K562 (cell line): ENCODE results near the gene PHKG1. TPM values are rescaled to one million over a fixed set of nuclear protein-coding genes. Genes with fewer than 3 reads are reported as not detected.
A peak's percentile ranks its signal among the peaks of the same experiment; 100 is the strongest.

Experiments used
- BRF2 ChIP-seq: IDR thresholded peaks from 3 replicates; pipeline ENCODE4 v1.6.1; 2011; ENCODE audit warnings: borderline replicate concordance, mild to moderate bottlenecking; ENCODE audit not compliant: insufficient read length, insufficient read depth
- CSDE1 ChIP-seq, 2 experiments: fragments of 450-650 bp; IDR thresholded peaks; 2 replicates each; pipeline ENCODE4 v1.6.1; 2016; ENCODE audit warnings: mild to moderate bottlenecking in 1 of 2
- ELK1 ChIP-seq: sonication (generic); formaldehyde crosslinking; IDR thresholded peaks from 2 replicates; pipeline ENCODE4 v1.8.1; 2022; ENCODE audit warnings: missing genetic modification reagents
- HDAC1 ChIP-seq, 2 experiments: fragments of 450-650 bp; IDR thresholded peaks; 2 replicates each; pipeline ENCODE4 v1.6.1; 2016 to 2017; ENCODE audit warnings: inconsistent platforms in 1 of 2, mild to moderate bottlenecking in 1 of 2, moderate library complexity in 1 of 2
- KDM2B ChIP-seq: fragments of 250-450 bp; sonication (Bioruptor Pico); IDR thresholded peaks from 2 replicates; pipeline ENCODE4 v1.8.0; 2021; ENCODE audit warnings: mild to moderate bottlenecking, moderate library complexity
- MGA ChIP-seq: fragments of 450-650 bp; IDR thresholded peaks from 2 replicates; pipeline ENCODE4 v1.6.1; 2016; ENCODE audit warnings: mild to moderate bottlenecking, moderate library complexity
- NFRKB ChIP-seq: fragments of 450-650 bp; IDR thresholded peaks from 2 replicates; pipeline ENCODE4 v1.6.1; 2016; ENCODE audit warnings: low read depth
- PML ChIP-seq: IDR thresholded peaks from 2 replicates; pipeline ENCODE4 v1.6.1; 2012; ENCODE audit warnings: low read length, inconsistent platforms
- ZNF12 ChIP-seq: sonication (generic); formaldehyde crosslinking; IDR thresholded peaks from 2 replicates; pipeline ENCODE4 v1.4.0; 2020; ENCODE audit warnings: mild to moderate bottlenecking, missing genetic modification reagents
- ZNF134 ChIP-seq: fragments of 250-450 bp; sonication (Bioruptor Pico); conservative IDR thresholded peaks from 2 replicates; pipeline ENCODE4 v1.4.0; 2020
- ZNF23 ChIP-seq: fragments of 250-450 bp; sonication (Bioruptor Pico); IDR thresholded peaks from 2 replicates; pipeline ENCODE4 v1.4.0; 2020; ENCODE audit warnings: mild to moderate bottlenecking
- ZNF551 ChIP-seq: fragments of 250-450 bp; sonication (Bioruptor Pico); IDR thresholded peaks from 2 replicates; pipeline ENCODE4 v1.5.0; 2021; ENCODE audit warnings: mild to moderate bottlenecking, moderate library complexity
- polyA plus RNA-seq, 8 experiments: library from polyadenylated mRNA; depleted of rRNA in 4 of 8; stranded (reverse) in 5 of 8; unstranded in 3 of 8; fragments of >200 nt; fragmentation: Nextera tagmentation in 2 of 8; fragmentation: Illumina TruSeq in 1 of 8; extraction: Ambion mirVana in 2 of 8; extraction: Trizol in 1 of 8; gene quantifications; 2 replicates each; pipeline versions ENCODE4 v1.2.1 to v1.2.3, GENCODE V29; 2011 to 2014; ENCODE audit warnings: inconsistent platforms in 1 of 8, missing spikeins in 1 of 8
- total RNA-seq, 7 experiments: library from RNA; depleted of rRNA in 6 of 7; stranded (reverse); fragments of >200 nt in 6 of 7; fragmentation: Illumina TruSeq in 2 of 7; extraction: Trizol in 2 of 7; gene quantifications; 2 replicates each; pipeline versions ENCODE4 v1.2.1 to v1.2.3, GENCODE V29; 2011 to 2021; ENCODE audit warnings: low replicate concordance in 1 of 7
- TF ChIP-seq, protein P1 (sequence below), 2 experiments: fragments of 200-800 bp in 1 of 2; sonication (Bioruptor generic) in 1 of 2; sonication (generic) in 1 of 2; formaldehyde crosslinking in 1 of 2; IDR thresholded peaks in 1 of 2; conservative IDR thresholded peaks in 1 of 2; 2 replicates each; pipeline versions ENCODE4 v1.5.0 to v1.6.1; 2016 to 2020; ENCODE audit warnings: missing compliant biosample characterization in 1 of 2, missing genetic modification characterization in 1 of 2, missing genetic modification reagents in 1 of 2

PHKG1 gene
- total and polyA plus RNA-seq, 9 of the 15 experiments (the other 6 are each of a cell fraction or from before 2014, with no cell fraction given): 0.10 to 0.83 (median 0.46) TPM

- TF ChIP-seq, protein P1, sequence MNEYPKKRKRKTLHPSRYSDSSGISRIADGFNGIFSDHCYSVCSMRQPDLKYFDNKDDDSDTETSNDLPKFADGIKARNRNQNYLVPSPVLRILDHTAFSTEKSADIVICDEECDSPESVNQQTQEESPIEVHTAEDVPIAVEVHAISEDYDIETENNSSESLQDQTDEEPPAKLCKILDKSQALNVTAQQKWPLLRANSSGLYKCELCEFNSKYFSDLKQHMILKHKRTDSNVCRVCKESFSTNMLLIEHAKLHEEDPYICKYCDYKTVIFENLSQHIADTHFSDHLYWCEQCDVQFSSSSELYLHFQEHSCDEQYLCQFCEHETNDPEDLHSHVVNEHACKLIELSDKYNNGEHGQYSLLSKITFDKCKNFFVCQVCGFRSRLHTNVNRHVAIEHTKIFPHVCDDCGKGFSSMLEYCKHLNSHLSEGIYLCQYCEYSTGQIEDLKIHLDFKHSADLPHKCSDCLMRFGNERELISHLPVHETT (CRISPR knock-in tag; conservative IDR thresholded peaks at IDR 0.05 in 1 of 2, IDR thresholded peaks at IDR 0.05 in 1 of 2): no peak
- TF ChIP-seq KDM2B (CRISPR knock-in tag) (no peak), MGA (no peak), ZNF23 (CRISPR knock-in tag) (no peak), NFRKB (no peak; the same call in none of the 2 replicates), ZNF12 (CRISPR knock-in tag) (0 out of 2 replicates have a peak, but pooled peaks have one; percentile 25), CSDE1 (IDR thresholded peaks at IDR 0.05) (no peak), ELK1 (CRISPR knock-in tag) (no peak), PML (0 out of 2 replicates have a peak, but pooled peaks have one; percentile 39), ZNF134 (CRISPR knock-in tag) (0 out of 2 replicates have a peak, but pooled peaks have one; percentile 24), HDAC1 (IDR thresholded peaks at IDR 0.05) (peak in 1 of 2 experiments; percentile 48; a peak in 1 of 4 replicates), BRF2 (no peak), ZNF551 (CRISPR knock-in tag) (no peak)
Observed at GRCh38 chr7:56051053-56051338, 41.8 kb downstream of the PHKG1 start (continued).
